ENCODE measurements around the gene ZNF862. TPM values are rescaled to one million over a fixed set of nuclear protein-coding genes. Genes with fewer than 3 reads are reported as not detected.
"Not testable (repeated sequence)": the region's sequence is repeated elsewhere in the genome, so short reads cannot be mapped to it uniquely, and the experiment has no call there.

ZNF862 gene
- total RNA-seq, 1 donor from 2014 or later, result 14.2 TPM

GRCh38 chr7:149879766-149880637 is 41.8 kb downstream of the ZNF862 start:
- DNase-seq (ENCODE audit: low read depth), result peak; percentile 13

- DNase-seq (ENCODE audit: low read depth), result peak; percentile 12
These were observed 42.6 kb downstream of the ZNF862 start for GRCh38 chr7:149880638-149881311.

DNA sequence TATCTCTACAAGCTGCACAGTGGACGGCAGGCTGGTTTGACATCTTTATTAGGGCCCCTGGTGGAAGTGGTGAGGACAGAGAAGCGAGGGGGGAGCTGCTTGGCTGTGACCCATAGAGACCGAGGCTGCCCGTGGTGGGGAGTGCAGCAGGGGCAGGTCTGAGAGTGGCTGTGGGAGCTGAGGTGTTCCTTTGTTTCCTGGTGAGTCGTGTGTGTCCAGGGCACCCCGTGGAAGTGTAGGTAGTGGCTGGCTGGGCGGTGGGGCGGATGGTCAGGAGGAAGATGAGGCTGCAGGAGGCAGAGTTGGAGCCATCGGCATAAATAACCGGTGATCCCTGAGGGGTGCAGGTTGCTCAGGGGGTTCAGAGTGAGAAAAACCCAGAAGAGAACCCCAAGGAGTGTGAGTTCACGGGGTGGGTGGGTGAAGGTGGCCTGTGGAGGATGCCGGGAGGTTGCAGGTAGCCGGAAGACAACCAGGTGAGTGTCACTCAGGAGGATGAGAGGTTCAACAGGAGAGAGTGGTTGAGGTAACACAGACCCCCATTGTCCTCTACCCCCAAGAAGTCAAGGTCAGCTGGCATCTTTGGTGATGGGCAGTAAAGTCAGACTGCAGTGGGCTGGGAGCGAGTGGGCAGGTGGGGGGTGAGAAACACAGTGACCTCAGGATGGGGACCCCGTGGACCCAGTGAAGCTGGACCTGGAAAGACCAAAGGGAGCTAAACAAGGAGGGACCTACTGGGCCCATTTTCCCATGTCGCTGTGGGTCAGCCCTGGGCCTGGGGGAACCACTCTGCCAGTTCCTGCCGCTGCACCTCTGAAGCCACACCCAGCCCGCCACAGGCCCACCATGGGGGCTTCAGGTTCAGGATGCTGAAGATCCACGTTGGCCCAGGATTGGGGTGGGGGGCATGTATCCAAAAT is 43.4 kb downstream of the ZNF862 start:
- DNase-seq (ENCODE audit: low read depth), result no peak

DNA sequence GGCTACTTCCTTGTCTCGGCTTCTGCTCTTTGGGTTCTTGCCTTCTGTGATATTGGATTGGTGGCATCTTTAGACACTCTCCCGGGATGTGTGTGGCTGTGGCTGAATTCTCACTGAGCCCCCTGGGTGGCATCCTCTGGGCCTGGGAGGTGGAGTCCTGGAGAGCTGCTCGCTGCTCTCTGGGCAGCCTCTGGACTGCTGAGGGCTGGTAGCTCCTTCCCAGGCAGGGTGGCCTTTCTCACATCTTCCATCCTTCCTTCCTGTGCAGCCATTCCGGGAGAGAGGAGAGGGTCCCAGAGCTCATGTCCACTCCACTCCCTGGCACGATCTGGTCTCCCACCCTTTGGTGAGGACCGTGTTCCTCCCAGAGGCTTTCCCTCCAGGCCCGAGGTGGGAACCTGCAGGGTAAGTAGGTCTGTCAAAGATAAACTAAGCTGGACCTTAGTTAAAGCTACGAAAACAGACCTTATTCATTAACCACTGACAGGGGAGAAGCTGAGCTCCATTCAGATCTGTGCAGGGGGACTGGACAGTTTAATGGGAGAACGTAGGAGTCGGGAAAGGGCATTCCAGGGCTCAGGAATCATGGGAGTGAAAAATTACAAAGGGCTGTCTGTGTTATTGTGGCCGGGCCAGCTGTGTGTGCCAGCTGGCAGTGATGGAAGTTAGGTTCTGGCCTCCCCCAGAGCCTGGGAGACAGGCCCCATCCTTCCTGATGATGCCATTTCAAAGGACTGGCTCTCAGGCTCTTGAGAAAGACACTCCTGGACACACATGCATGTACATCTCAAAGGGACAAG is 44.3 kb downstream of the ZNF862 start:
- peak; percentile 78 for DNase-seq (ENCODE audit: low read depth)

DNA sequence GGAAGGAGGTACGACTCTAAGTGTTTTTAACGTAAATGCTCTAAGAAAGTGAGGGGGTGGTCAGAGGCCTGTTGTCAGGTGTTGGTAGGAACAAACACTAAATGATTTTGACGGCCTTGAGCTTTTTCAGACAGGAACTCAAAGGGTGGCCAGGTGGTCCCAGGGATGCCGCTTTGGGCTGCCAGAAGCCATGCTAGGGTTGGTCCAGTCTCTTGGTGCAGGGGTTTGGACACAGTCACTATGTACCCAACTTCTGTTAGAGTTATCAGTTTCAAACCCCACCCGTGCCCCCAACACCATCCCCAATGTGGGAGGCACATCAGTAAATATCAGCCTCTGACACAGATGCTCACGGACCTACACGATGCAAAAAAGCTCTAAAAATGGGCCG is 44.9 kb downstream of the ZNF862 start:
- DNase-seq (ENCODE audit: low read depth), result no peak

DNA sequence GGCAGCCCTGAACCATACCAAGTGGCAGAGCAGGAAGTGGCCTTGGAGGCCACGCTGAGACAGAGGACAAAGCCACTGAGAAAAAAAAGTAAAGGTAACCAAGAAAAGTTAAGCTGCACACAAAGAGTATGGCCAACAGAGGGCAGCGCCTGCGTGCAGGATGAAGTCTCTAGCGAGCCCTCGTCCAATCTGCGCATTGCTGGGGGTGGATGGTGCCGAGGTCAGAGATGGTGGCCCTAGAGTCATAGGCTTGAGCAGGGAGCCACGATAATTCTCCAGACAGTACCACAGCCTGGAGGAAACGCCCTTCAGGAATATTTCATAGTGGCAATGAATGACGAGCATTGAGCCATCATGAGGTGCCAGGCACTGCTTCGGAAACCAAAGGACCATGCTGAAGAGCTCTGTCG is 45.3 kb downstream of the ZNF862 start:
- DNase-seq (ENCODE audit: low read depth), result peak; percentile 85

- DNase-seq (ENCODE audit: low read depth), result peak; percentile 23
These were observed 45.8 kb downstream of the ZNF862 start for GRCh38 chr7:149884016-149884415.

GRCh38 chr7:149884541-149884940 is 46.4 kb downstream of the ZNF862 start:
- peak; percentile 51 for DNase-seq (ENCODE audit: low read depth)

- DNase-seq (ENCODE audit: low read depth), result peak; percentile 98
These were observed 47.2 kb downstream of the ZNF862 start for GRCh38 chr7:149885191-149886017.

- no peak for DNase-seq (ENCODE audit: low read depth)
These were observed 47.8 kb downstream of the ZNF862 start for GRCh38 chr7:149886018-149886415.

GRCh38 chr7:149887311-149887710 is 49.1 kb downstream of the ZNF862 start:
- no peak for DNase-seq (ENCODE audit: low read depth)

DNA sequence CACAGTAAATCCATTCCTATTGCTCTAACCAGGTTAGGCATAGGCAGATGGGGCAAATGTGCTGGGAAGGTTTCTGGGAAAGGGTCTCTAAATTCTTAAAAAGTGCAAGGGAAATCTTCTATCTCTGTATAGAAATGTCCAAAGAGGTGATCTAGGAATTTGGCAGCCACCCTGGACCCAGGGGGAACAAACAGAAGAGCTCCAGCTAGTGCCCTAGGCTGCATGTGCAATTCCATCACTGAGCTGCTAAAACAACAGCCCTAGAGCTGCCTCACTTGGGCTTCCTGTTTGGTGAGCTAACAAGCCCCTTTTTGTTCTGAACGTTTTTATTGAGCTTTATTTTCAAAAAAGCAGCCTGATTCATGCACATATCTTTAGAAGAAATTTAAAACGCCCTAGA is 52.5 kb downstream of the ZNF862 start:
- not testable (repeated sequence) for DNase-seq (ENCODE audit: low read depth)

- not testable (repeated sequence) for DNase-seq (ENCODE audit: low read depth)
These were observed 56.8 kb downstream of the ZNF862 start for GRCh38 chr7:149894957-149895356.

- DNase-seq (ENCODE audit: low read depth), result not testable (repeated sequence)
These were observed 69.7 kb downstream of the ZNF862 start for GRCh38 chr7:149907776-149908376.

- not testable (repeated sequence) for DNase-seq (ENCODE audit: low read depth)
These were observed 72.0 kb downstream of the ZNF862 start for GRCh38 chr7:149910219-149910618.

DNA sequence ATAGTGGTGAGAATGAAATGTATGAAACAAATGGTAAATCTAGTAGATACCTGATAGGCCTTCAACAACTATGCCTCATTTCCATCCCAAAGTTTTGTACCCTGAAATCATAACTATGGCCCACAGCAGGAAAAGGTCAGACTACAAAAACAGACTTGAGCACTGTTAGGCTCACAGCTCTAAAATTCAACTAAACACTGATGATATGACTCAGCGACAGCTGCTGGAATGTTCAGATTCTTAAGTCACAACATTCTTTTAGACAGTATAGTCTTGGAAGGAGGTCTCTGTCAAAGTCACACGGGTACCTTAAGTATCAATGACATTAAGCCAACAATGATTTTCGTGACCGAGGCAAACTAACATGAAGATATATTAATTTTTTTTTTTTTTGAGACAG is 74.0 kb downstream of the ZNF862 start:
- peak; percentile 71 for DNase-seq (ENCODE audit: low read depth)

Measured in myocyte (in vitro differentiated cells).